Body of pancreas (tissue), 4 donors: ENCODE measurements around the gene MAD1L1. TPM values are rescaled to one million over a fixed set of nuclear protein-coding genes. Genes with fewer than 3 reads are reported as not detected.
"Not testable (repeated sequence)": the region's sequence is repeated elsewhere in the genome, so short reads cannot be mapped to it uniquely, and the experiment has no call there.

ENCODE experiments used
- ATAC-seq: fragments of 150-250 bp; one replicate; pipeline ENCODE4 v1.9.1; 2016
- DNase-seq, 4 donors: peaks; one replicate each; pipeline ENCODE4 v3.0.0-alpha.2; 2019
- H3K27ac ChIP-seq, 4 donors: fragments of 200-600 bp; sonication (generic); 1 replicate in 3 of 4; 2 replicates in 1 of 4; pipeline versions ENCODE4 v1.5.1 to v1.6.1; 2016 to 2019; ENCODE audit warnings: mild to moderate bottlenecking in 1 of 4, mixed read lengths in 1 of 4, moderate library complexity in 1 of 4
- H3K27me3 ChIP-seq, 2 donors: fragments of 200-600 bp; sonication (generic); one replicate each; pipeline ENCODE4 v1.6.0; 2016; ENCODE audit warnings: mild to moderate bottlenecking in 1 of 2
- H3K36me3 ChIP-seq, 2 donors: fragments of 200-600 bp; sonication (generic); replicated peaks in 1 of 2; 2 replicates each; pipeline ENCODE4 v1.5.1; 2016; ENCODE audit warnings: low read depth in 2 of 2; ENCODE audit not compliant: insufficient read depth in 1 of 2
- H3K4me1 ChIP-seq: fragments of 200-600 bp; sonication (generic); one replicate; pipeline ENCODE4 v1.6.0; 2016
- H3K4me3 ChIP-seq, 2 donors: fragments of 200-600 bp; sonication (generic); 1 replicate in 1 of 2; 2 replicates in 1 of 2; pipeline ENCODE4 v1.5.1; 2016 to 2019
- H3K9me3 ChIP-seq, 3 donors: fragments of 200-600 bp; sonication (generic); 1 replicate in 2 of 3; 2 replicates in 1 of 3; pipeline ENCODE4 v1.5.1; 2016
- POLR2A ChIP-seq, 3 donors: fragments of 450-650 bp; IDR thresholded peaks; one replicate each; pipeline ENCODE4 v1.6.1; 2016; ENCODE audit warnings: antibody characterized with exemption in 3 of 3, mild to moderate bottlenecking in 2 of 3
- WGBS, 2 donors: methylation state at CpG; one replicate each; pipeline ENCODE4 v1.1.5; 2017; 5-methylcytosine and 5-hydroxymethylcytosine counted together
- intact Hi-C: fragments of 100-400 bp; cut with DNase I; formaldehyde crosslinking; loops from one replicate; pipeline ENCODE4 v1.15.1; 2023
- total RNA-seq, 2 donors: library from RNA; depleted of rRNA; stranded (reverse); fragments of >200 nt; gene quantifications; one replicate each; pipeline ENCODE4 v1.1.0, GENCODE V29; 2016
- TF ChIP-seq, protein P1 (sequence below), 7 experiments: fragments of 450-650 bp in 4 of 7; fragments of 200-600 bp in 3 of 7; sonication (generic) in 3 of 7; IDR thresholded peaks; one replicate each; pipeline ENCODE4 v1.5.1; 2016 to 2019; ENCODE audit warnings: antibody characterized with exemption in 7 of 7

Gene MAD1L1
- total RNA-seq, 2 donors from 2014 or later, result 14.0 to 66.9 TPM

- no peaks in the 10 kb centered on the region for H3K27me3 ChIP-seq
- no peak for ATAC-seq
- WGBS, 2 donors, result 46 to 70% methylated on average over 8 to 18 of the region's 18 CpGs
- H3K27ac ChIP-seq, result no peak overlapping the region
- peaks cover 0 to 4% (median 0%) of the 10 kb centered on the region in 3 donors for H3K9me3 ChIP-seq
- intact Hi-C loops, result no loop called here
- peaks cover 0 to 3% of the 10 kb centered on the region in 2 donors for H3K36me3 ChIP-seq
- TF ChIP-seq, protein P1, sequence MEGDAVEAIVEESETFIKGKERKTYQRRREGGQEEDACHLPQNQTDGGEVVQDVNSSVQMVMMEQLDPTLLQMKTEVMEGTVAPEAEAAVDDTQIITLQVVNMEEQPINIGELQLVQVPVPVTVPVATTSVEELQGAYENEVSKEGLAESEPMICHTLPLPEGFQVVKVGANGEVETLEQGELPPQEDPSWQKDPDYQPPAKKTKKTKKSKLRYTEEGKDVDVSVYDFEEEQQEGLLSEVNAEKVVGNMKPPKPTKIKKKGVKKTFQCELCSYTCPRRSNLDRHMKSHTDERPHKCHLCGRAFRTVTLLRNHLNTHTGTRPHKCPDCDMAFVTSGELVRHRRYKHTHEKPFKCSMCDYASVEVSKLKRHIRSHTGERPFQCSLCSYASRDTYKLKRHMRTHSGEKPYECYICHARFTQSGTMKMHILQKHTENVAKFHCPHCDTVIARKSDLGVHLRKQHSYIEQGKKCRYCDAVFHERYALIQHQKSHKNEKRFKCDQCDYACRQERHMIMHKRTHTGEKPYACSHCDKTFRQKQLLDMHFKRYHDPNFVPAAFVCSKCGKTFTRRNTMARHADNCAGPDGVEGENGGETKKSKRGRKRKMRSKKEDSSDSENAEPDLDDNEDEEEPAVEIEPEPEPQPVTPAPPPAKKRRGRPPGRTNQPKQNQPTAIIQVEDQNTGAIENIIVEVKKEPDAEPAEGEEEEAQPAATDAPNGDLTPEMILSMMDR (IDR thresholded peaks at IDR 0.05), result no peak
- no peak for TF ChIP-seq POLR2A (IDR thresholded peaks at IDR 0.05)
- H3K4me1 ChIP-seq, result peaks cover 6% of the 10 kb centered on the region
- H3K4me3 ChIP-seq, result no peak overlapping the region
- no peak for DNase-seq
Observed at GRCh38 chr7:1883031-1883761, 349.5 kb downstream of the MAD1L1 start.

DNA sequence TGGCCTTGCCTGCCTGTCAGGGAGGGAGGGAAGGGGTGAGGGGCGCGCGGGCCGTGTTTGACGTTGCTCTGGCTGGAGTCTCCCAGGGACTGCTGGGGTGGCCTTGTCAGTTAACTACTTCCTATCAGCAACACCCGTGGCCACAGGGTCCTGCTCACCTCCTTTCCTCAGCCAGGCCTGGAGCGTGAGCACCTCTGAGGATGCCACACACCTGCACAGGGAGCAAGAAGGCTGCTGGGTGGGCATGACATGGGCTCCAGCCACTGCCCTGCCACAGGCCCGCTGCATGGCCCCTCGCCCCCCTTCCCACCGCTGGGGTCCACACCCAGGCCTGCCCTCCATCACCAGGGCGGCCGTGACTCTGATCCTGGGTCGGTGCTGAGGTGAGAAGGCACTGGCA is 350.3 kb downstream of the MAD1L1 start:
- Histone ChIP-seq H3K27ac (no peak overlapping the region), H3K36me3 (peaks cover 0 to 3% of the 10 kb centered on the region in 2 donors), H3K27me3 (no peaks in the 10 kb centered on the region), H3K4me3 (no peak overlapping the region), H3K4me1 (peaks cover 6% of the 10 kb centered on the region), H3K9me3 (peaks cover 0 to 4% (median 0%) of the 10 kb centered on the region in 3 donors)
- no peak for TF ChIP-seq POLR2A (IDR thresholded peaks at IDR 0.05)
- TF ChIP-seq, protein P1 (IDR thresholded peaks at IDR 0.05), result no peak
- WGBS, 2 donors, result 64 to 88% methylated on average over 4 to 13 of the region's 13 CpGs
- DNase-seq (no peak), ATAC-seq (no peak)
- intact Hi-C loops, result no loop called here

GRCh38 chr7:1881946-1882345 is 350.8 kb downstream of the MAD1L1 start:
- Histone ChIP-seq H3K36me3 (no peaks in the 10 kb centered on the region), H3K4me3 (no peak overlapping the region), H3K27me3 (no peaks in the 10 kb centered on the region), H3K27ac (no peak overlapping the region), H3K9me3 (peaks cover 0 to 4% (median 0%) of the 10 kb centered on the region in 3 donors), H3K4me1 (peaks cover 6% of the 10 kb centered on the region)
- TF ChIP-seq POLR2A (IDR thresholded peaks at IDR 0.05), result no peak
- TF ChIP-seq, protein P1 (IDR thresholded peaks at IDR 0.05), result no peak
- ATAC-seq, result no peak
- 83 to 89% methylated on average over 12 to 14 of the region's 15 CpGs for whole genome bisulfite sequencing, 2 donors
- intact Hi-C loops, result no loop called here
- DNase-seq, result no peak

DNA sequence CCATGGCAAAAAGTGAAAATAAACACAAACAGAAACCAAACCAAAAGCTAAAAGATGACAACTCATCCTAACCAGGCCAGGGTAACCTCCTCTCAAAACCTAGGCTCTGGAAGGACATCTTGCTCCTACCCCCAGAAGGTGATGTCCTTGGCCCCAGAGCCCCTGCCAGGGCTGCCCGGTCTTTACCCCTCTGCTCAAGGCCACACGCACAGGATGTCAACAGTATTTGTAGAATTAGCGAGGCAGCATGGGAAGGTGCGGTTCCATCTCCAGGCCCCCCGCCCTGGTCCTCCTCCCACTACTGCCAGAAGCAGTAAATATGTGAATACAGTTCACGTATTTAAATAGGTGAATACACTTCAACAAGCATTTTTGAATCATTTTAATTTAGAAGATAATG is 356.1 kb downstream of the MAD1L1 start:
- ATAC-seq, DNase-seq, intact Hi-C loops, H3K36me3 ChIP-seq, H3K9me3 ChIP-seq, H3K27me3 ChIP-seq, H3K27ac ChIP-seq, H3K4me3 ChIP-seq, H3K4me1 ChIP-seq: not testable (repeated sequence)
- 87 to 90% methylated on average over 6 of the region's 6 CpGs for WGBS, 2 donors

DNA sequence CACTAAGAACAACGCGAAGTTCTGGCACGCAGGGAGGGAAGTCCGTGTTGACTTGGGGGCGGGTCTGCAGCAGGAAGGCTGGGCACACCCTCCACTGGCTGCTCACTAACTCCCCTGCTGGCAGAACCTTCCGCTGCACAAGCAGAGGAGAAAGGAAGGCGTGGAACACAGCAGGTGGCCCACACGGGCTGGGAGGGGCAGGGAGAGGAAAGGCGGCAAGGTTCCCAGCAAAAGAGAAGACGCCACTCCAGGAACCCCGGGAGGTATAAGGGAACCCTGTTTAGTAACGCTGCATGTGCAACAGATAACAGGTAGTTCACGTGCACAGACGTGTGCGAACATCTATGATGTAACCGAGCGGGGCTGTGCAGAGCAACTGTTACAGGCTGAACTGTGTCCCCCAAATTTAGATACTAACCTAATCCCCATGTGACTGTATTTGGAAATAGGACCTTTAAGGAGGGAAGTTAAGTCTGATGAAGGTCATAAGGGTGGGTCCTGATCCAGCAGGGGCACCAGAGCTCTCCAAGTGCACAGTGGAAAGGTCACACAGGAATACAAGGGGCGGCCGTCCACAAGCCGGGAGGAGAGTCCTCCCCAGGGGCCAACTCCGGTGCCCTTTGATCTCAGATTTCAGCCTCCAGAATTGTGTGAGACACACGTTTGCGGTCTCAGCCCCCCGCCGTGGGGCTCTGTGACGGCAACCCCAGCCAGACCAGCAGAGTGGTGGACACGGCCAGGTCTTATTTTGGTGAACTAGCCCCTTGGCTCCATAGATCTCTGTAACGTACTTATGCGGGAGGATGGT is 357.1 kb downstream of the MAD1L1 start:
- H3K36me3 ChIP-seq, H3K27me3 ChIP-seq, intact Hi-C loops, H3K4me1 ChIP-seq, H3K9me3 ChIP-seq, H3K27ac ChIP-seq, H3K4me3 ChIP-seq: not testable (repeated sequence)
- WGBS, 2 donors, result 46 to 58% methylated on average over 24 to 27 of the region's 29 CpGs
- TF ChIP-seq, protein P1 (IDR thresholded peaks at IDR 0.05), result peak in 6 of 7 experiments; percentile 26 to 61 (median 47)
- peak; percentile 91 for ATAC-seq
- DNase-seq, result peak; percentile 23 to 57 (median 50)

- H3K27me3 ChIP-seq, H3K36me3 ChIP-seq, H3K4me1 ChIP-seq, H3K4me3 ChIP-seq, intact Hi-C loops, H3K27ac ChIP-seq, DNase-seq, H3K9me3 ChIP-seq: not testable (repeated sequence)
- peak; percentile 22 for ATAC-seq
- 68 to 78% methylated on average over 5 to 17 of the region's 21 CpGs for WGBS, 2 donors
Observed at GRCh38 chr7:1874590-1875391, 358.0 kb downstream of the MAD1L1 start.
